Dermis microvascular lymphatic vessel endothelial cell (primary cell): ENCODE data around the gene SLC25A38. TPM values are rescaled to one million over a fixed set of nuclear protein-coding genes. Genes with fewer than 3 reads are reported as not detected.
"Not testable (repeated sequence)": the region's sequence is repeated elsewhere in the genome, so short reads cannot be mapped to it uniquely, and the experiment has no call there.

Experiments
- DNase-seq, 2 donors: peaks; one replicate each; pipeline versions ENCODE4 v3.0.0 to v3.0.0-alpha.2; 2010; ENCODE audit warnings: low read depth in 2 of 2
- total RNA-seq: library from RNA; depleted of rRNA; stranded (reverse); fragments of >200 nt; gene quantifications from 2 replicates; pipeline ENCODE4 v1.2.1, GENCODE V29; 2014

SLC25A38 gene, protein sequence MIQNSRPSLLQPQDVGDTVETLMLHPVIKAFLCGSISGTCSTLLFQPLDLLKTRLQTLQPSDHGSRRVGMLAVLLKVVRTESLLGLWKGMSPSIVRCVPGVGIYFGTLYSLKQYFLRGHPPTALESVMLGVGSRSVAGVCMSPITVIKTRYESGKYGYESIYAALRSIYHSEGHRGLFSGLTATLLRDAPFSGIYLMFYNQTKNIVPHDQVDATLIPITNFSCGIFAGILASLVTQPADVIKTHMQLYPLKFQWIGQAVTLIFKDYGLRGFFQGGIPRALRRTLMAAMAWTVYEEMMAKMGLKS
- total RNA-seq: 13.5 and 19.1 TPM in 2 replicates

DNA sequence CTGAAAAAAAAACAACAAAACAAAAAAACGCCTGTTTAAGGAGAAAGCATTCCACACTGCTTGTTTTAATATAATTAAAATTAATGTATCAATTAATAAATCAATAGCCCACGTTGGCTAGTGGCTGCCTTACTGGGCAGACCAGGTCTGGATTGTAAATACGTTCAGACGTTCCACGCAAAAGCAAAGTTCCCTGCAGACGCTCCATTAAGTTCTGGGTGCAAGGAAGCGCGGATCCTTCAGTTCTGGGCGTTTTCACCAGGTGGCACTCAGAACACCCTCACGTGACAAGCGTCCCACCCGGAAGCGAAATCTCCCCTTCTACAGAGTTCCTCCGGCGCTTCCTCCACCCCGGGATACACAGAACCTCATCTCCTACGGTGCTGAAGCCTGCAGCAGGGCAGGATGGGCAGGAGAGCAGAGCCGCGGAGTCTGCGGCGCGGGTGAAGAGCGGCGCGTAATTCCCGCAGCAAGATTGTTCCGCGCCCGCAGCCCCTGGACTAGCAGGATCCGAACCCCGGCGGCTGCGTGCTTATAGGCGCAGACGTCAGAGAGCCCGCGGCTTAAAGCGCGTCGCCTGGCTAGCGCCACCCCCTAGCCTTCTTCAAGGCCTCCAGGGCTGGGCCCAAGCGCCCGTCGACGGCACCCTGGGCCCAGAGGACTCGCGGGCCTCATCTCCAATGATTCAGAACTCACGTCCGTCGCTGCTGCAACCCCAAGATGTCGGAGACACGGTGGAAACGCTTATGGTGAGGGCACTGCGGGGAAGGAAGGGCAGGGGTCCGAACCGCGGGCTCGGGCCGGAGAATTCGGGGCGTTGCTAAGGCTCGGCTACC is at the start of gene SLC25A38:
SLC25A38 (plus strand) TSS at position 326 of the 836 bp plus-strand sequence; CDS start at position 681, 355 bp downstream.
- DNase-seq: peak; percentile 44 to 89

DNA sequence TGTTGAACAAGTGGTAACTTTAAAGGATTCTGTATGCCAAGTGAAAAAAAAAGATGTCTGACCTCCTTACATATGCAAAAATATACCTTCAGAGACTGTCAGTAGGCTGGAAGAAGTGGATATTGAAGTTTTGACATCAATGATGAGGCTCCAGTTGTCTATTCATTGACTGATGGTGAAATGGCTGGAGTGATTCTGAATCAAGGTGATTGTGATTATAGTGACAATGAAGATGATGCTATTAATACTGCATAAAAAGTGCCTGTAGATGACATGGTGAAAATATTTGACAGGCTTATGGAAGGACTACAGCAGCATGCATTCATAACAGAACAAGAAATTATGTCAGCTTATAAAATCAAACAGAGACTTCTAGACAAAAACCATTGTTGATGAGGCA is 49.6 kb upstream of the SLC25A38 start:
- no peak for DNase-seq

DNA sequence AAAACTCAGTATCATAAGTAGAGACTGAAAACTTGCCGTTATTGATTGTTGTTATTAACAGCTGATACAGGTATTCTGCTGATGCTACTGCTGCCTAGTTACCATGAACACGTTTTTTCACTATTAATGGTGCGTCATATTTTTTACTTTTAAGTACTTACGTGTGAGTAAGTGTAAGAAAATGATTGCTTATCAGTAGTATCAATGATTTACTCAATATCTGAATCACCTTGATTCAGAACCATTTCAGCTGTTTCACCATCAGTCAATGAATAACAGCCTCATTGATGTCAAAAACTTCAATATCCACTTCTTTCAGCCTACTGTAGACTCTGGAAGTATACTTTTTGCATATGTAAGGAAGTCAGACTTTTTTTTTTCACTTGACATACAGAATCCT is 49.0 kb upstream of the SLC25A38 start:
- no peak for DNase-seq

DNA sequence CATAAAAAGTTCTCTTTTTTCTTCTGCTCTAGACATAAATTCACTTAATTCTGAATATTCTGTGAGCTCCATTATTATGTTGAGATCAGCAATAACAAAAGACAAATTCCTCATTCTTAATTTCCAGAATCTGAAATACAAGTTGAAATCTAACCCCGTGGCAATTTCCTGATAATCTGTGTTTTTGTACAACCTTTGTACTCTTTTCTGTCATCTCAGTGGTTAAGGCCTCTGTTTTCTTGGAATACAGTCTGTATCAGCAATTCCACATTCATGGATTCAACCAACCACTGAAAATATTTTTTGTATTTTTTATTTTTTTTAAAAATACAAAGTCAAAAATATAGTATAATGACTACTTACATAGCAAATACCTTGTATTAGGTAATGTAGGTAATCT is 45.0 kb upstream of the SLC25A38 start:
- DNase-seq: no peak

DNA sequence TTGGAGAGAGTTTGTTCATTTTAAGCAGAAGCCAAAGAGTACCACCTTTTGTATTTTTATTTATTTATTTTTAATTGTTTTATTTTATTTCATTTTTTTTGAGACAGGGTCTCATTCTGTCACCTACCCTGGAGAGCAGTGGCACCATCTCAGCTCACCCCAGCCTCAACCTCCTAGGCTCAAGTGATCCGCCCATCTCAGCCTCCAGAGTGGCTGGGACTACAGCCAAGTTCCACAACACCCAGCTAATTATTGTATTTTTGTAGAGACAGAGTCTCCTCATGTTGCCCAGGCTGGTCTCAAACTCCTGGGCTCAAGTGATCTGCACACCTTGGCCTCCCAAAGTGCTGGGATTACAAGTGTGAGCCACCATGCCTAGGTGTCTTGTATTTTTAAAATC is 44.1 kb upstream of the SLC25A38 start:
- no peak for DNase-seq

DNA sequence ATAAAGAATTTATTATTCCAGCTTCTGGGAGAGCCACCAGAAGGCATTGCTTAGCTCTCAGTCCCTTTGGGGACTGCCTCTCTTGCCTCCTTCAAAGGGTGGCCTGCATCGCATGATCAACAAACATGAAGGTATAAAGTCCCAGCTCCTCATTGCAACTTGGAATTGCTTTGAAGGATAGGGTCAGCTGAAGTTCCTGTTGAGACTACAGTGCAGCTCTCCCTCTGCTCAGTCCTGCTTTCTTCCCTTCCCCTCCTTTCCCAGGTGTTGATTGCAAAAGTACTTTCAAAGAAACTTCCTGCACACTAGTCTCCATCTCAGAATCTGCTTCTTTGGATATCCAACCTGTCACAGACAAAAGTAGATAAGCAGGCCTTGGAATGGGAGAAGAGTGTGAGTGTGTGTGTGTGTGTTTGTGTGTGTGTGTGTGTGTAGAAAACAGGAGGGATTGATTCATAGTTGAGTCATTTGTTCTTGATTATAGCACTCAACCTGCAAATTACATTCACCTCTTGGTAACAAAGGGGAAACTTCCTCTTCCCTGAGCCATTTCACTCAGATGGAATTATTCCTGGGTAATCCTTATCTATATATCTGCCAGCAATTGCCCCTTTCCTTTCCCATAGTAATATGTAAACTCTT is 40.0 kb upstream of the SLC25A38 start:
- no peak for DNase-seq

DNA sequence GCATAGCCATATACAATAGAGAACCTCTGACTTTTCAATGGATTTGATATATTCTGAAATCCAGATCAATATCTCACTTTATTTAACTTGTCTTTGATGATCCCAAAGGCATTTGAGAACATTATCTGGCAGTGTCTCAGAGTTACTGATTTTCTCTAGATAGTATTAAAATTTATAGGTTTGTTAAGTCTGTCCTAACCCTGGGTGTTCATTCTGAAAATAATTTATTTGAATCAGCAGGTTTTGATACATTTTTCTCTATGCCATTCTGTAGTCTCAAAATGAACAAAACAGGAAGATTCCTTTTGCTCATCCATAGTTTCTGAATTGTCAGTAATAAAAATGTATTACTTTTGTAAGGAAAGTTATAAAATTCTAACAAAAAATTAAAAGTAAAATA is 39.4 kb upstream of the SLC25A38 start:
- no peak for DNase-seq

DNA sequence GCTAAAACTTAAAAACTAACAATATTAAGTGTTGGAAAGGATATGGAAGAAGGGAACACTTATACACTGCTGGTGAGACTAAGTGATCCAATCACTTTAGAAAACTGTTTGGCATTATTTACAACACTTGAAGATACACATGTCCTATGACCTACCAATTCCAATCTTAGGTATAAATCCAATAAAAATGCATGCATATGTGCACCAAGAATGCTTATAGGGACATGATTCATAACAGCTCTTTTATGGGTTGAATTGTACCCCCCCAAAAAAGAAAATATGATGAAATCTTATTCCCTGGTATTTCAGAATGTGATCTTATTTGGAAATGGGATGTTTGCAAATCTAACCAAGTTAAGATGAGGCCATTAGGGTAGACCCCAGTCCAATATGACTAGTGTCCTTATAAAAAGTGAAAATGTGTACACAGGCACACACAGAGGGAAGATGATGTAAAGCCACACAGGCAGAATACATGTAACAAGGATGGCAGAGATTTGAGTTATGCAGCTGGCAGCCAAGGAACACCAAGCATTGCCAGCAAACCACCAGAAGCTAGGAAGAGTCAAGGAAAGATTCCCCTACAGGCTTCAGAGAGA is 38.3 kb upstream of the SLC25A38 start:
- no peak for DNase-seq

DNA sequence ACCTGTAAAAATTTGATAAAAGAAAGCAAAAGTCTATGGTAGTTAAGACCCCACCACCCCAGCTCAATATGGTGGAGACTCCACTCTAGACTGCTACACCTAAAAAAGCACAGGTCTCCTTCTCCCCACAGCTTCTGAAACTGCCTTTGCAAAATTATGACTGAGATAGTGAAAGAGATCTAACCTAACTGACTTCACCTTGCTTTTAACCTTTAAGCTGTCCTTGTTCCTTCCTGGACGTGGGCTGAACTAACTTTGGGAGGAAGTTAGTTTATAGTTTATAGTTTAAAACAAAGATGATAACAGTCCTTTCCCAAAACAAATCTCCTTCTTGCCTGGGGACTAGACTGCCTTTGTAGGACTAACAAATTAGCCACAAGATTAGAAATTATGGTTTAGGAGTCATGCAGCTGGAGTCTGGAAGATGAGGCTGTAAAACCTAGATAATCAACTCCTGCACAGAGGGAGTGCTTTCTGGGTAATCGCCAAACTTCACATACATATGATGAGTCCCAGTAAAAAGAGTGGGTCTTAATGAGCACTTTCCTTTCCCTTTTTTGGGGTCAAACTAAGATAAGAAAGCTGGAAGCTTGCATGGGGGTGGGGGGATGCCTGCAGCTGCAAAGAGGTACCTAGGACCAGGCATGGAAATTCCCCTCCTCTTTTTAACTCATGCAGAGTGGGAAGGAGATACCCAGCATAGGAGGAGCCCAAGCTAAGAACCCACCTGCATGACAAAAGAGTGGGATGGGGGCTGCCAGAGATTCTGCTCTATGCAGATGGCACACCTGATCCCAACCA is 36.2 kb upstream of the SLC25A38 start:
- no peak for DNase-seq

DNA sequence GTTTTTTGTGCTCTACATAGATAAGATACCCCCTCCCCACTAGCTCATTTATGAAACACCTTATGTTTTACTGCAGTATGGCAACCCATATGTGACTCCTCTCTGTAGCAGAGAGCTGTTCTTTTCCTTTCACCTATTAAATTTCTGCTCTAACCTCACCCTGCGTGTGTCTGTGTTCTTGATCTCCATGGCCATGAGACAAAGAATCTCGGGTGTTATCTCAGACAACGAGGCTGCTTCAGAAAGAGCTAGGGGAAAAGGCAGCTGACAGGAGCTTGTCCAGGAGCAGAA is 35.6 kb upstream of the SLC25A38 start:
- no peak for DNase-seq

DNA sequence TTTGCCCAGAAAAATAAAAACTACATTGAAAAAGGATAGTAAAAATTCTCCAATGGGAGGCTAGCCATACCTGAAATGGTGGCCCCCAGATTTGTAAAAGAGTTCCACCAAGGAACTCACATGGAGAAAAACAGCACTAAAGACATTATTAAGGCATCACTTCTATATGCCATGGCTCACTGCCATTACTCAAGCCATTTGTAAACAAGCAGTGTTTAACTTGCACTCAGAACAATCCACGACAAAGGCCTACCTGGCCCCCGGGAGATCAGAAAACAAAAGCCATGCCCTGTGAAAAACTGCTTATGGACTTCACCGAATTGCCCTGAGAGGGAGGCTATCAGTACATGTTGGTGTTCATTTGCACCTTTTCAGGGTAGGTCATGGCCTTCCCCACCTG is 34.1 kb upstream of the SLC25A38 start:
- DNase-seq: no peak

DNA sequence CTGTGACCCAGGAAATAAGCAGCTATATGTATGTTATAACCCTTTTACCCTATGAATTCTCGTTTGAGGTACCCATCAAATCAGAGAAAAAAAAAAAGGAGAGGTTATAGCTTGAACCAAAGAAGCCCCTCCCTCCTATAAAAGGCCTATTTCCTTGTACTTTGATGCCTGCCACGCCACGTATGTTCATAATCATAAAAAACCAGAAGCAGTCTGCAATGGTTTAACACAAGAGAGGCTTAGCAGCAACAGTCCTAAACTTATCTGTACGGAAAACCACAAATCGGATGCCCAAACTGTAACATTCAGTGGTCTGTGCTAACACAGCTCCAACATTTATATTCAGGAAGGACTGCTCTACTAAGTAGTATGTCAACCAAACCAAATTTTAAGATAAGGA is 32.5 kb upstream of the SLC25A38 start:
- DNase-seq: no peak

DNA sequence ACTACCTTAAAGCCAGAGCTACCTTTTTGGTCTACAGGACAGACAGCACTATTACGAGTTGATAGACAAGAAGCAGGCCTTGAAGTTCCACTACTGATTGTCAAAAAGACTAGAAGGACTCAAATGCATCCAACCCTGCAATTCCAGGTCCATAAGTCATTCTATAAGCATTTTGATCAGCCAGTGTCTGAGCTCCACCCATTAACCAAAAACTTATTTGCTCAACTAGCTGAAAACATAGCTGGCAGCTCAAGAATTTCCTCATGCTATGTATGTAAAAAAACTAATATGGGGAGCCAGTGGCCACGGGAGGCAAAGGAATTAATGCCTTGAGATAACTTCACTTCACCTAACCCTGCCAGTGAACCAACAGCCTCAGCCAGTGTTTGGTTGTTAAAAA is 32.0 kb upstream of the SLC25A38 start:
- not testable (repeated sequence) for DNase-seq

DNA sequence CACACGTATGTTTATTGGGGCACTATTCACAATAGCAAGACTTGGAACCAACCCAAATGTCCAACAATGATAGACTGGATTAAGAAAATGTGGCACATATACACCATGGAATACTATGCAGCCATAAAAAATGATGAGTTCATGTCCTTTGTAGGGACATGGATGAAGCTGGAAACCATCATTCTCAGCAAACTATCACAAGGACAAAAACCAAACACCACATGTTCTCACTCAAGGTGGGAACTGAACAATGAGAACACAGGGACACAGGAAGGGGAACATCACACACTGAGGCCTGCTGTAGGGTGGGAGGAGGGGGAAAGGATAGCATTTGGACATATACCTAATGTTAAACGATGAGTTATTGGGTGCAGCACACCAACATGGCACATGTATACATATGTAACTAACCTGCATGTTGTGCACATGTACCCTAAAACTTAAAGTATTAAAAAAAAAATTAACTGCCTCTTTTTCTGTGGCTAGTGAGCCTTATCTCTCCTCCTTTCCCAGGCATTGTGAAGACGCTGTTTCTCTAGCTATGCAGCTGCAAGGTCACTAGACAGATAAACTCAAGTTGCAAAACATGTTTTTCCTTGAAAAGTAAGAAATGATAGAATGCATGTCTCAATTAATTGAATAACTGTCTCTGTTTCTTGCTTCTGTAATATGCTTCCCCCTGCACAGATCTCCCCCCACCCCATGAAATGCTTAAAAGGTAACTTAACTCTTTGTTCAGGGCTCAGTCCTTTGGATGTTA is 29.8 kb upstream of the SLC25A38 start:
- not testable (repeated sequence) for DNase-seq

DNA sequence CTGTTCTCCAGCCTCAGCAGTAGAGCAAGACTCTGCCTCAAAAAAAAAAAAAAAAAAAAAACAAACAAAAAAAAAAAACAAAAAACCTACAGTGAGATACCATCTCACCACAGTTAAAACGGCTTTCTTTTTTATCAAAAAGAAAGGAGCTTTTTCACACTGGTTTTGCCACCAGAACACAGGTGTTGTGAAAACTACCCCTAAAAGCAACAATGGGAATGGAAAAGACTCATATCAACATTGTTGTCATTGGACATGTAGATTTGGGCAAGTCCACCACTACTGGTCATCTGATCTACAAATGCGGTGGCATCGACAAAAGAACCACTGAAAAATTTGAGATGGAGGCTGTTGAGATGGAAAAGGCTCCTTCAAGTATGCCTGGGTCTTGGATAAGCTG is 24.8 kb upstream of the SLC25A38 start:
- DNase-seq: no peak

DNA sequence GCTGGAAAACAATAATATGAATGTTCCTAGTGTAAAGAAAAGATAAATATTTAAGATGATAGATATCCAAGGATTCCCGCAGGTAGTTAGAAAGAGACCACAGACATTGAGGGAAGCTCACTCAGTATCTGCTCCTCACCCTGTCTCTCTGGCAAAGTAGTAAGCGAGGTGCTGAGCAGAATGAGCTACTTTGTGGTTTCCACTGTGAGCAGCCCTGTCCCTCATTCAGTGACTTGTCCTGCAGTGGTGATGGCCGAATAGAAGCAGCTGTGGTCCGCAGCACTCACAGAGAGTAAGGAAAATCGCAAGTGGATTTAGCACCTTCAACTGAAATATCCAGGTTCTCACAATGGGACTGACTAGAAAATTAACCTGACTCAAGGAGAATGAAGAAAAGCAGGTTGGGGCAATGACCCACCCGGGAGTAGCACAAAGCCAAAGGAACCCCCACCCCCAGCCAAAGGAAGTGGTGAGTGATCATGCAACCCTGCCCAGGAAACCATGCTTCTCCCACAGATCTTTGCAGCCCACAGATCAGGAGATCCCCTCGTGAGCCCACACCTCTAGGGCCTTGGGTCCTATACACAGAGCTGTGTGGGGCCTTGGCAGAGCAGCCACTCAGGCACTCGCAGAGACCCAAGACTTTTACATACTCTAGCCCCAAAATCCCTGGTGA is 21.8 kb upstream of the SLC25A38 start:
- DNase-seq: no peak

DNA sequence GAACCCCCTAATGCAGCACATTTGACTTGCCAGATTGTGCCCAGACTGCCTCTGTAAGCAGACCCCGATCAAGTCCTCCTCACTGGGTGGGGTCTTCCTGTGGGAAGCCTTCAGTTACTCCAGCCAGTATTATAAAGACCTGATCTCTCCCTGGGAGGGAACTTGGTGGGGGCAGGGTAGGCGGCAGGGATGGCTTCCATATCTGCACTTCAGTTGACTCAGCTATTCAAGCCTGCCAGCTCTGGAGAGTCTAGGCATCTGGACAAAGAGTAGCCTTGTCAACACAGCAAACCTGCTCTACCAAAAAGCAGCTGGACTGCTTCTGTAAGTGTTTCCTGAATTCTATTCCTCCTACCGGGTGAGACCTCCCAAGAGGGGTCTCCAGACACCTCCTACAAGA is 21.0 kb upstream of the SLC25A38 start:
- no peak for DNase-seq

DNA sequence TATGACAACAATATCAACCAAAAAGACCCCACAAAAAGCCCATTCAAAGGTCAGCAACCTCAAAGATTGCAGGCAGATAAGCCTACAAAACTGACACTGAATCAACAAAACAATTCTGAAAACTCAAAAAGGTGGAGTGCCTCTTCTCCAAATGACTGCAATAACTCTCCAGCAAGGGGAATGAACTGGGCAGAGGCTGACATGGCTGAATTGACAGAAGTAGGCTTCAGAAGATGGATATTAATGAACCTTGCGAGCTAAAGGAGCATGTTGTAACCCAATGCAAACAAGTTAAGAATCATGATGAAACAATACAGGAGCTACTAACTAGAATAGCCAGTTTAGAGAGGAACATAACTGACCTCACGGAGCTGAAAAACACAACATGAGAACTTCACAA is 20.4 kb upstream of the SLC25A38 start:
- DNase-seq: no peak

DNA sequence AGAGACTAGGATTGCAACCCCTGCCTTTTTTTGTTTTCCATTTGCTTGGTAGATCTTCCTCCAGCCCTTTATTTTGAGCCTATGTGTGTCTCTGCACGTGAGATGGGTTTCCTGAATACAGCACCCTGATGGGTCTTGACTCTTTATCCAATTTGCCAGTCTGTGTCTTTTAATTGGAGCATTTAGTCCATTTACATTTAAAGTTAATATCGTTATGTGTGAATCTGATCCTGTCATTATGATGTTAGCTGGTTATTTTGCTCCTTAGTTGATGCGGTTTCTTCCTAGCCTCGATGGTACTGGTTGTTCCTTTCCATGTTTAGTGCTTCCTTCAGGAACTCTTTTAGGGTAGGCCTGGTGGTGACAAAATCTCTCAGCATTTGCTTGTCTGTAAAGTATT is 12.7 kb upstream of the SLC25A38 start:
- not testable (repeated sequence) for DNase-seq

DNA sequence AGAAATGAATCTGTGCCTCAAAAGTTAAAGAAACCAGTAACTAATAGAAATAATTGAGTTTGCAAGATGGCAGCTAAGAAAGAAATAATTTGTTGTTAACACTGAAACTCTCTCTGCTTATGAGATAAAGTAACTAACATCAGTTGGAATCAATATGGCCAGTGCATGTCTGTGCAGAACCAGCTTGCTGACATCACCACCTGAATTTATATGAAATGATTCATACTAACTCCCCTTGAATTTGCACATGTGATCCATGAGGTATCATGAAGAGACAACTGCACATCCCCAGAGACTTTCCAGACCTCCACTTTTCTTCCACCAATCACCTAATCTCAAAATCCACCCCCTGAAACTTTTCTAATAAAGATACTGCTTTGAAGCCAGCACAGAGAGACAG is 10.3 kb upstream of the SLC25A38 start:
- DNase-seq: no peak
